HCT116 (cell line): ENCODE results near the gene TAF5. TPM values are rescaled to one million over a fixed set of nuclear protein-coding genes. Genes with fewer than 3 reads are reported as not detected.

Experiments used
- ATAC-seq: fragments of 200-7000 bp; cut with Tn5 transposase; 2 replicates; pipeline ENCODE4 v1.9.1; 2020; ENCODE audit warnings: mild to moderate bottlenecking, moderate library complexity
- BruUV-seq: library from RNA; stranded (reverse); fragments of 400-500 nt; replicated peaks from 2 replicates; lab custom pipeline; 2021; lab: Mats Ljungman, UMichigan
- CTCF ChIA-PET: fragments of 300-600 bp; sonication (Branson Sonifier 250); formaldehyde crosslinking; loops from one replicate; lab custom pipeline; 2021; ENCODE audit warnings: antibody characterized with exemption; lab: Charles Lee
- POLR2A ChIA-PET: fragments of 300-600, 350-600 bp; sonication (Branson Sonifier 250); formaldehyde crosslinking; loops from one replicate; lab custom pipeline; 2021; ENCODE audit warnings: antibody characterized with exemption; lab: Charles Lee
- RAD21 ChIA-PET, 2 experiments: fragments of 300-600 bp; sonication (Branson Sonifier 250); formaldehyde crosslinking; loops; one replicate each; lab custom pipeline; 2023; ENCODE audit warnings: low total read pairs in 2 of 2; ENCODE audit not compliant: uncharacterized antibody in 2 of 2, unreplicated experiment in 2 of 2, low non-redundant PET in 1 of 2; lab: Charles Lee
- DNase-seq: peaks from one replicate; pipeline ENCODE4 v3.0.0-alpha.2; 2010; ENCODE audit warnings: low read depth, low spot score
- H2AFZ ChIP-seq: fragments of 200-600 bp; shearing (Covaris generic), sonication (generic); 2 replicates; pipeline ENCODE4 v1.6.1; 2017; ENCODE audit warnings: low read depth, mixed run types, mixed read lengths, antibody characterized with exemption, low read length; ENCODE audit not compliant: poor library complexity, severe bottlenecking
- H3K27ac ChIP-seq: 2 replicates; pipeline ENCODE4 v1.5.1; 2012; ENCODE audit warnings: low read depth, low read length
- H3K27me3 ChIP-seq: fragments of 200-600 bp; sonication (generic); 2 replicates; pipeline ENCODE4 v1.6.1; 2016; ENCODE audit warnings: mixed run types, low read length, mixed read lengths; ENCODE audit not compliant: insufficient read depth
- H3K36me3 ChIP-seq, 2 experiments: fragments of 200-500 bp in 1 of 2; fragments of 200-600 bp in 1 of 2; sonication (Bioruptor generic) in 1 of 2; sonication (generic) in 1 of 2; 2 replicates each; pipeline versions ENCODE4 v1.5.1 to v1.6.1; 2014 to 2016; ENCODE audit warnings: low read length in 2 of 2, inconsistent platforms in 1 of 2, mixed read lengths in 1 of 2, mixed run types in 1 of 2; ENCODE audit not compliant: insufficient read depth in 2 of 2, control insufficient read depth in 1 of 2
- H3K4me1 ChIP-seq, 2 experiments: fragments of 200-600 bp in 1 of 2; sonication (generic) in 1 of 2; 2 replicates each; pipeline versions ENCODE4 v1.5.1 to v1.6.1; 2012 to 2017; ENCODE audit warnings: low read length in 2 of 2, inconsistent platforms in 1 of 2, mild to moderate bottlenecking in 1 of 2, mixed read lengths in 1 of 2, mixed run types in 1 of 2, moderate library complexity in 1 of 2; ENCODE audit not compliant: insufficient read depth in 2 of 2, control insufficient read depth in 1 of 2
- H3K4me2 ChIP-seq: fragments of 200-600 bp; sonication (generic); 2 replicates; pipeline ENCODE4 v1.6.1; 2017; ENCODE audit warnings: mixed run types, low read length, mixed read lengths
- H3K4me3 ChIP-seq, 2 experiments: fragments of 200-600 bp in 1 of 2; sonication (generic) in 1 of 2; replicated peaks in 1 of 2; 2 replicates each; pipeline ENCODE4 v1.5.1; 2011 to 2016; ENCODE audit warnings: low read length in 2 of 2, control low read depth in 1 of 2, low read depth in 1 of 2, mild to moderate bottlenecking in 1 of 2, mixed read lengths in 1 of 2, mixed run types in 1 of 2
- H3K79me2 ChIP-seq: fragments of 200-600 bp; sonication (generic); 2 replicates; pipeline ENCODE4 v1.6.1; 2017; ENCODE audit warnings: mild to moderate bottlenecking, mixed run types, low read length, moderate library complexity, mixed read lengths; ENCODE audit not compliant: insufficient read depth
- H3K9ac ChIP-seq: fragments of 200-600 bp; sonication (generic); 2 replicates; pipeline ENCODE4 v1.6.1; 2016; ENCODE audit warnings: low read length, mixed read lengths
- H3K9me2 ChIP-seq: fragments of 200-600 bp; sonication (generic), shearing (Covaris generic); 2 replicates; pipeline ENCODE4 v1.6.1; 2017; ENCODE audit warnings: mixed run types, mild to moderate bottlenecking, moderate library complexity; ENCODE audit not compliant: insufficient read depth
- H3K9me3 ChIP-seq, 2 experiments: fragments of 200-500 bp in 1 of 2; fragments of 200-600 bp in 1 of 2; sonication (Bioruptor generic) in 1 of 2; sonication (generic) in 1 of 2; 2 replicates each; pipeline ENCODE4 v1.6.1; 2014 to 2017; ENCODE audit warnings: low read length in 2 of 2, mixed read lengths in 2 of 2, inconsistent platforms in 1 of 2, low read depth in 1 of 2, mild to moderate bottlenecking in 1 of 2, mixed run types in 1 of 2, moderate library complexity in 1 of 2; ENCODE audit not compliant: control insufficient read depth in 1 of 2, insufficient read depth in 1 of 2
- H4K20me1 ChIP-seq: fragments of 200-600 bp; sonication (generic), shearing (Covaris generic); 2 replicates; pipeline ENCODE4 v1.6.1; 2017; ENCODE audit warnings: mixed run types, mild to moderate bottlenecking, moderate library complexity; ENCODE audit not compliant: insufficient read depth
- EGR1 ChIP-seq: IDR thresholded peaks from 2 replicates; pipeline ENCODE4 v1.6.1; 2012; ENCODE audit warnings: low read depth
- POLR2A ChIP-seq: IDR thresholded peaks from 2 replicates; pipeline ENCODE4 v1.7.0; 2011; ENCODE audit warnings: borderline replicate concordance; ENCODE audit not compliant: insufficient read depth, insufficient read length; ENCODE audit errors: extremely low read depth
- REST ChIP-seq: IDR thresholded peaks from 2 replicates; pipeline ENCODE4 v1.6.1; 2012; ENCODE audit warnings: low read depth
- SIN3A ChIP-seq: IDR thresholded peaks from 2 replicates; pipeline ENCODE4 v1.6.1; 2012; ENCODE audit warnings: low read depth
- SP1 ChIP-seq: IDR thresholded peaks from 2 replicates; pipeline ENCODE4 v1.6.1; 2012; ENCODE audit warnings: low read depth
- TCF7L2 ChIP-seq: IDR thresholded peaks from 2 replicates; pipeline ENCODE4 v1.7.0; 2011; ENCODE audit warnings: borderline replicate concordance, inconsistent platforms; ENCODE audit not compliant: insufficient read depth, insufficient read length; ENCODE audit errors: extremely low read depth
- ZFX ChIP-seq: fragments of 450-650 bp; IDR thresholded peaks from 2 replicates; pipeline ENCODE4 v1.6.1; 2017
- ZNF274 ChIP-seq: fragments of 200-500 bp; sonication (Bioruptor generic); IDR thresholded peaks from 2 replicates; pipeline ENCODE4 v1.6.1; 2014; ENCODE audit warnings: mild to moderate bottlenecking, low read depth, low read length, inconsistent platforms
- intact Hi-C: fragments of 100-400 bp; cut with micrococcal nuclease; formaldehyde crosslinking; loops from 2 replicates; pipeline ENCODE4 v1.10.0; 2022
- total RNA-seq: library from RNA; stranded (reverse); gene quantifications from one replicate; pipeline ENCODE4 v1.2.1, GENCODE V29; 2021; ENCODE audit not compliant: unreplicated experiment
- TF ChIP-seq, protein P1 (sequence below): IDR thresholded peaks from 2 replicates; pipeline ENCODE4 v1.6.1; 2012

TAF5 gene
- total RNA-seq, 1 experiment from 2014 or later, result 9.2 TPM

GRCh38 chr10:103415581-103415980 is 47.8 kb downstream of the TAF5 start:
- Histone ChIP-seq H3K4me2 (no peak overlapping the region), H3K9me2 (no peaks in the 10 kb centered on the region), H3K4me3 (no peak overlapping the region), H3K27ac (no peak overlapping the region), H3K27me3 (no peaks in the 10 kb centered on the region), H3K79me2 (peaks cover 53% of the 10 kb centered on the region; the same call in 1 of the 2 replicates), H4K20me1 (peaks cover 9% of the 10 kb centered on the region; the same call in 1 of the 2 replicates), H3K36me3 (peaks cover 74 to 89% of the 10 kb centered on the region in 2 experiments), H3K9ac (no peak overlapping the region), H3K9me3 (no peaks in the 10 kb centered on the region), H3K4me1 (no peaks in the 10 kb centered on the region), H2AFZ (no peak overlapping the region)
- DNase-seq (no peak), ATAC-seq (no peak)
- ChIA-PET RAD21 (no interaction called here), CTCF (interaction anchor here (1.6 to 2.3 kb wide), 4 partner anchors 8 to 177 kb away, joined by 5 to 9 read pairs (median 6); no protein-coding TSS in a partner anchor), POLR2A (no interaction called here)
- BruUV-seq, result no TSS peak
- TF ChIP-seq EGR1 (no peak), TCF7L2 (no peak), POLR2A (no peak), SIN3A (no peak), REST (no peak), ZFX (no peak), SP1 (no peak), ZNF274 (no peak)
- TF ChIP-seq, protein P1, sequence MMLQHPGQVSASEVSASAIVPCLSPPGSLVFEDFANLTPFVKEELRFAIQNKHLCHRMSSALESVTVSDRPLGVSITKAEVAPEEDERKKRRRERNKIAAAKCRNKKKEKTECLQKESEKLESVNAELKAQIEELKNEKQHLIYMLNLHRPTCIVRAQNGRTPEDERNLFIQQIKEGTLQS, result no peak
- intact Hi-C loops, result no loop called here
